ENCODE results near the gene SYTL3.
"Not testable (repeated sequence)": the region's sequence is repeated elsewhere in the genome, so short reads cannot be mapped to it uniquely, and the experiment has no call there.

Gene SYTL3

GRCh38 chr6:158686791-158687381, 37.0 kb downstream of the SYTL3 start:
- peak in 1 of 2 donors; percentile 21 for DNase-seq (ENCODE audit: low read depth in 2 of 2, low spot score in 1 of 2)

DNA sequence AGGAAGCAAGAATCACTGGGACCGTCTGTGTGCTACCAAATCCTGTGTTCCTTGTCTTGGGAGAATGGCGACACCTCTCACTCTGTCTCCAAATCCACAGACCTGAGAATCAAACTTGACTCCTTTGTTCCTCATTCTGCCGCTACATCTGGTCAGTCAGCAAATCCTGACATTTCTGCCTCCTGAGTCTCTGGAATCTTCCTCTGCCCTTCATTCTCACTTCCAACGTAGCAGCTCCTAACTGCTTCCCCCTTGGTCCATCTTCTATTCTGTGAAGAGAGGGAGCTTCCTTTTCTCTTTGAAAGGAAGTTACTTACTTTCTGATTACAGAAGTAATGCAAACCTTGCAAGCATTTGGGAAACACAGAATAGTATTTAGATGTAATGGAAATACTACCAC, 37.7 kb downstream of the SYTL3 start:
- DNase-seq (ENCODE audit: low read depth in 2 of 2, low spot score in 1 of 2): no peak

GRCh38 chr6:158688860-158689259, 39.0 kb downstream of the SYTL3 start:
- no peak for DNase-seq (ENCODE audit: low read depth in 2 of 2, low spot score in 1 of 2)

DNA sequence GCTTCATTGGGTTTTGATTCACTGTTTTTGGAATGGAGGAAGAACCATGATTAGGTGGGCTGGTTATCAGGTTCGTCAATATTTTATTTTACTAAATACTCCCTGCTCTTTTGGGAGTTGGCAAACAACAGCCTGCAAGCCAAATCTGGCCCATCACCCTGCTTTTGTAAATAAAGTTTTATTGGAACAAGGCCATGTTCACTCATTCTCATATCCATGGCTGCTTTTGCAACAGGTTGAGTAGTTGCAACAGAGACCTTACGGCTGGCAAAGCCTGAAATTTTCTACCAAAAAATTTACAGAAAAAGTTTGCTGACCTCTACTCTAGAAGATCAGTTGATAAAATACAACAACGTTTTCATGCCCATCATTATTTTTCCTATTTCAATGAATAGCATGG, 45.1 kb downstream of the SYTL3 start:
- DNase-seq (ENCODE audit: low read depth in 2 of 2, low spot score in 1 of 2): no peak

DNA sequence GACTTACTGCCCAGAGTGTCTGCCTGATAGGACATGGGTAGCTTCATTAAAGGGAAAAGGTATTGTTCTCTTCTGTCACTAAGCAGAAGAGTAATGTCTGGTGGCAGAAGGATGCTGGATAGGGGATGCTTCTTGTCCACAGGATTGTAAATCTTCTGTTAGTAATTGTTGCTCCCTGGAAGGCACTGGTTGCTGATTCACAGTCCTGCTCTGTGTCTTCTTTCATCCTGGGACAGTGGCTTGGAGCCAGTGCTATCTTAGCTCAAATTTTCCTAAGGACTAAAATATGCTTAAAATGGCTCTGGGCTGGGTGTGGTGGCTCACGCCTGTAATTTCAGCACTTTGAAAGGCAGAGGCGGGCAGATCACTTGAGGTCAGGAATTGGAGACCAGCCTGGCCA, 48.0 kb downstream of the SYTL3 start:
- no peak for DNase-seq (ENCODE audit: low read depth in 2 of 2, low spot score in 1 of 2)

DNA sequence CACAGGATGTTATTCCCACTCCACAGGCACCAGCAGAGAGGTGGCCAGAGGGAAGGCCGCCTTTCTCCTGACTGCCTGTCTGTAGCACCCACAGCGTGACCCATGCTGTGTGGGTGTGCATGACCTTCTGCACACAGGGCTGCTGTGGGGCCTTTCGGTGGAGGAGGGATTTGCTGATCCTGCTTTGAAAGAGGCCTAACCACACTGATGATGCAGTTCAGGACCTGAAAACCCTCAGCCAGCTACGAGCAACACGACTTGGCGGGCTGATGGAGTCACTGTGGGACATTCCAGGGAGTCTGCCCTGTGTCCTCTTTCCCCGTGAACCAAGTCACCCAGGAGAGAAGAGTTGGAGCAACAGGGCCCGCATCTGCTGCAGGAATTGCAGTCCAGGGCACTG, 49.1 kb downstream of the SYTL3 start:
- DNase-seq (ENCODE audit: low read depth in 2 of 2, low spot score in 1 of 2): no peak

GRCh38 chr6:158701268-158701667, 51.4 kb downstream of the SYTL3 start:
- DNase-seq (ENCODE audit: low read depth in 2 of 2, low spot score in 1 of 2): not testable (repeated sequence)

DNA sequence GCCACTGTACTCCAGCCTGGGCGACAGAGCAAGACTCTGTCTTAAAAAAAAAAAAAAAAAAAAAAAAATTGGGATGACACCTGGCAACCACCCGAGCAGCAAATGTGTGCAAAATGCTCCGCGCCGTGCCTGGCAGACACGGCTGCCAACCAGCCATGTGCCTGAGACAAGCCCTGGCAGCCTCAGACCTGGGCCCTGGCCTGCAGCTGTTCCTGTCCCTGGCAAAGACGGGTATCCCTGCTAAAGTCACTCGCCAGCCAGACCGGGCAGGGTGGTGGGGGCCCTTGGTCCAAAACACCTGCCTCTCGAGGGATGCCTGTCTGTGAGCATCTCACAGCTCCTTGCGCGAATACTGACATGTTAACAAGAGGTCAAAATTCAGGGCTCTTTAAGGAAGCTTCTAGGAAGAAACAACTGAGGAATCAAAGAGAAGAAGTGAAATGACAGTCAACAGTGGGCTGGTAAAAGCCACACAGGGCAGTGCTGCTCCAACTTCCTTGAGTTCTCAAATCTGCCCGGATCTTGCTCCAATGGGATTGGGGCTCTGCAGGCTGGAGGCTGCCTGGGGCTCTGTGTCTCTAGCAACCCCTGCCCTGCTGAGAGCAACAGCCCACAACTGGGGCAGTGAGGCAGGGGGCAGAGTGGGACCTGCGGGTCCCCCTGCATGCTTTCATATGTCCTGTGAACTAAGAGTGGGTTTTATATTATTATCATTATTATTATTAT, 53.4 kb downstream of the SYTL3 start:
- DNase-seq (ENCODE audit: low read depth in 2 of 2, low spot score in 1 of 2): no peak

GRCh38 chr6:158703837-158704822, 54.3 kb downstream of the SYTL3 start:
- peak in 1 of 2 donors; percentile 57 for DNase-seq (ENCODE audit: low read depth in 2 of 2, low spot score in 1 of 2)

- DNase-seq (ENCODE audit: low read depth in 2 of 2, low spot score in 1 of 2): no peak
Observed at GRCh38 chr6:158705386-158706126, 55.7 kb downstream of the SYTL3 start.

DNA sequence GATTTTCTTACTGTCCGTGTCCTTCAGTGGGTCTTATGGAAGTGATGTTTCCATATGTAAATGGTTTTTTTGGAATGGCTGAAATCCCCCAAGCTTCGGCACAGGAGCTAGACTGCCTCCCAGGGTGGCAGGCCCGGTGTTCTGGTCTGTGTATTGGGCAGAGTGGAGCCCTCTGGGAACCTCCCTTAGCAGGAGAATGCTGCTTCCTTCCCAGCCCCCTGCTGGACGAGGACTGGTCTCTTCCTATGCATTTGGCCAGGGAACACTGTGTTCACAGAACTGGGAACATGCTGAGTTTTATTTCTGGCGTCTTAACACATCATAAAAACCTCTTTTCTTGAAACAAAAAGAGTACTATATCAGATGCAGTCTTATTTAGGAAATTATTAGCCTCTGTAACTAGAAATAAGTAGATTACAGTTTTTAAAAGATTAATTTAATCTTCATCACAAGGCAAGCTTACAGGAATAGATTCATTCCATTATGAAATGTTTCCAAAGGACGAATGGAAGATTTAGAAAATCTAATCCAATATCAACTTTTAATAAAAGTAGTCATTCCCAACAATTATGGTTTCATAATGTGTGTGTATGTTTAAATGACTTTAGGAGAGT, 56.6 kb downstream of the SYTL3 start:
- no peak for DNase-seq (ENCODE audit: low read depth in 2 of 2, low spot score in 1 of 2)

DNA sequence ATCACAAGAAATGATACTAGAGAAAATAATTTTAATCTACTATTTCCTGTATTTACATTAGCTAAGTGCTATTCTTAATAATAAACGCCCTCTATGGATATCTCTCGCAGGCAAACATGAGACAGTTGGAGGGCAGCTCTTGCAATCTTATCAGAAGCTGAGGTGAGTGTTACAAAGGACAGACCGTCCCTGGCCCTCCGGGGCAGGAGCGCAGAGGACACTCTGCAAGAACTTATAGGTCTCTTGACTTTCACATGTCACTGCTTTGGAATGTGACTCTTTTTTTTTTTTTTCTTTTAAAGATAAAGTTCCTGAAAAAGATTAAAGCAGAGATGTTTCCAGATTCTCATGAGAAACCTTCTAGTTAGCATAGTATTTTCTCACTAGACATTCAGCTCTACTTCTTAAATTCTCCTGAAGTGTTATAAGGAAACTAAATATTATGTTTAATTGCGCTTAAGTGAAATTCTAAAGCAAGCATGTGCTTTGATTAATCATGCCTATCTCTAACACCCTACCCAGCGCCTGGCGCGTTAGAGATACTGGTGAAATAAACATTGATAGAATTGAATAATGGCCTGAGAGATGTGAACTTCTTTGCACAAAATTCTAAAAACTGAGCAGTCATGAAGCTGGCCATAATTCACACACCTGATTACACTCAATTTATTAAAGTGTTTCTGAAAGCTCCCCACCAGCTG, 57.4 kb downstream of the SYTL3 start:
- DNase-seq (ENCODE audit: low read depth in 2 of 2, low spot score in 1 of 2): no peak

- DNase-seq (ENCODE audit: low read depth in 2 of 2, low spot score in 1 of 2): no peak
Observed at GRCh38 chr6:158707821-158708195, 58.0 kb downstream of the SYTL3 start.

DNA sequence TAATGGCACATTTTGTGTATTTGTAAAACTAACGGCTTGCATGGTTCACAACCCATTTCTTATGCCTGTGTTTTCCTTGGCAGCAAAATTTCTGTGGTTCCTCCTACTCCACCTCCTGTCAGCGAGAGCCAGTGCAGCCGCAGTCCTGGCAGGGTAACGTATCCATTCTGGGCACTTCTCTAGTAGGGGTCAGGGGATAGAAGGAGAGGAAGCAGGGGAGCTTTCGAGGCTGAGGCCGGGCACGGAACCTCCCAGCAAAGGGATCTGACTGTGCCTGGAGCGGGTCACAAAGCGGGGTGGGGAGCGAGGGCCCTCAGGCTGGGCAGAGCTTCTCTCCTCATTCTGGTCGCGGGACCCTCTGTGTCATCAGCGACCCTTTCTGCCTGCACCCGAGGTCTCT, 58.4 kb downstream of the SYTL3 start:
- no peak for DNase-seq (ENCODE audit: low read depth in 2 of 2, low spot score in 1 of 2)

GRCh38 chr6:158709809-158710208, 60.0 kb downstream of the SYTL3 start:
- no peak for DNase-seq (ENCODE audit: low read depth in 2 of 2, low spot score in 1 of 2)

DNA sequence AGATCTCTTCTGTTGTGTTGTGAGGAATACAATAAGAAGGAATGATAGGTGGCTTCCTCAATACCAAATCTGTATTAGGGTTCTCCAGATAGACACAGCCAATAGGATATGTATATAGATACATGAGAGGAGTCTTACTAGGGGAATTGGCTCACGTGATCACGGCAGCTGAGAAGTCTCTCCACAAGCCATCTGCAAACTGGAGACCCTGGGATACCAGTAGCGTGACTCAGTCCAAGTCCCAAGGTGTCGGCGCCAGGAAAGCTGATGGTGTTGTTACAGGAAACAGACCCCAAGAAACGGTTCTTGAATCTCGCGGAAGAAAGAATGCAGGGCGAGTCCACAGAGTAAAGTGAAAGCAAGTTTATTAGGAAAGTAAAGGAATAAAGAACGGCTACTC, 61.4 kb downstream of the SYTL3 start:
- DNase-seq (ENCODE audit: low read depth in 2 of 2, low spot score in 1 of 2): no peak

DNA sequence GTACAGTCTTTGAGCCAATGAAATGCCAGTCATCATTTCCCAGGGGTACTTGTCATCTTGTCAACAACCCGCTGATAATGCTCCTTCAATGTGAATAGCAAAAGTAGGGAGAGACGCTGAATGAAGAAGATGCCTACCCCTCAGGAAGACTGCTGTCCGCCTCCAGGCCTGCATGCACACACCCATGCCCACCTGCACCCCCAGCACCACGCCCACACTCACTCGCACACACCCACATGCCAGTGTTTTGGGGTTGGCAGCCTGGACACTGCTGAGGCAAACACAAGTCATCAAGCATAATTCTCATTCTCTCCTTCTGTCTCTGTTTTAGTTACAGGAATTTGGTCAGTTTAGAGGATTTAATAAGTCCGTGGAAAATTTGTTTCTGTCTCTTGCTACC, 63.6 kb downstream of the SYTL3 start:
- DNase-seq (ENCODE audit: low read depth in 2 of 2, low spot score in 1 of 2): no peak

DNA sequence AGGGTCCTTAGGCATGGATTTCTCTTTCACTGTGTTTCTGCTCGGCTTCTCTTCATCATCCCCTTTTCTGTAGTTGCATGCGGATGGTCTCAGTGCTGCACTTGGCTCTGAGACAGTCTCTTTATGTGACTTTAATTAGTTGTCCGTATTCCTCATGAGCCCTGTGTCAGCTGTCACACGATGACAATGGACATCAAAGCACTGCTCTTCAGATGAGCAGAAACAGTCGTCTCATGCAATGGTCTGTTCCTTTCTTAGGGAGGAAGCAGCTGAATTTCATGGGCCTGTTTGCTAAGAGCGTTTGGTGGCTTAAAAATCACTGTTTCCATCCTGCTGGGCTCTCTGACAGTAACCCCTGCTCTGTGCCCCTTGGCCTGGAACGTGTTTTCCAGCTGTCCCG, 64.9 kb downstream of the SYTL3 start:
- DNase-seq (ENCODE audit: low read depth in 2 of 2, low spot score in 1 of 2): no peak

GRCh38 chr6:158715330-158716311, 65.8 kb downstream of the SYTL3 start:
- DNase-seq (ENCODE audit: low read depth in 2 of 2, low spot score in 1 of 2): no peak

Measured in stimulated activated CD8-positive, alpha-beta memory T cell treated with anti-CD3 and anti-CD28 coated beads, Interleukin-4, amount 100 ng/mL, for 1 hour (primary cell).